OCI-LY7 (cell line): ENCODE results near the gene ANKS1B.

Experiments used
- EZH2phosphoT487 ChIP-seq: fragments of 200-600 bp; sonication (generic); IDR thresholded peaks from 2 replicates; pipeline ENCODE4 v1.6.1; 2018; ENCODE audit warnings: low read depth, borderline replicate concordance, mild to moderate bottlenecking, mixed run types, antibody characterized with exemption, low read length, moderate library complexity, mixed read lengths
- TF ChIP-seq, protein P1 (sequence below): fragments of 200-600 bp; sonication (generic); conservative IDR thresholded peaks from 2 replicates; pipeline ENCODE4 v1.5.1; 2014; ENCODE audit warnings: mild to moderate bottlenecking, antibody characterized with exemption, low read length, moderate library complexity, mixed read lengths

GRCh38 chr12:99250091-99250490 lies 734.6 kb downstream of the ANKS1B start:
- TF ChIP-seq, protein P1, sequence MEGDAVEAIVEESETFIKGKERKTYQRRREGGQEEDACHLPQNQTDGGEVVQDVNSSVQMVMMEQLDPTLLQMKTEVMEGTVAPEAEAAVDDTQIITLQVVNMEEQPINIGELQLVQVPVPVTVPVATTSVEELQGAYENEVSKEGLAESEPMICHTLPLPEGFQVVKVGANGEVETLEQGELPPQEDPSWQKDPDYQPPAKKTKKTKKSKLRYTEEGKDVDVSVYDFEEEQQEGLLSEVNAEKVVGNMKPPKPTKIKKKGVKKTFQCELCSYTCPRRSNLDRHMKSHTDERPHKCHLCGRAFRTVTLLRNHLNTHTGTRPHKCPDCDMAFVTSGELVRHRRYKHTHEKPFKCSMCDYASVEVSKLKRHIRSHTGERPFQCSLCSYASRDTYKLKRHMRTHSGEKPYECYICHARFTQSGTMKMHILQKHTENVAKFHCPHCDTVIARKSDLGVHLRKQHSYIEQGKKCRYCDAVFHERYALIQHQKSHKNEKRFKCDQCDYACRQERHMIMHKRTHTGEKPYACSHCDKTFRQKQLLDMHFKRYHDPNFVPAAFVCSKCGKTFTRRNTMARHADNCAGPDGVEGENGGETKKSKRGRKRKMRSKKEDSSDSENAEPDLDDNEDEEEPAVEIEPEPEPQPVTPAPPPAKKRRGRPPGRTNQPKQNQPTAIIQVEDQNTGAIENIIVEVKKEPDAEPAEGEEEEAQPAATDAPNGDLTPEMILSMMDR, result no peak
- TF ChIP-seq EZH2phosphoT487, result no peak
